Cardiac muscle cell (in vitro differentiated cells and primary cell): ENCODE data around the gene AUTS2. TPM values are rescaled to one million over a fixed set of nuclear protein-coding genes. Genes with fewer than 3 reads are reported as not detected.
A peak's percentile ranks its signal among the peaks of the same experiment; 100 is the strongest.
"Not testable (repeated sequence)": the region's sequence is repeated elsewhere in the genome, so short reads cannot be mapped to it uniquely, and the experiment has no call there.

Source experiments
- DNase-seq, 2 donors: peaks; one replicate each; pipeline versions ENCODE4 v3.0.0 to v3.0.0-alpha.2; 2010 to 2017; ENCODE audit warnings: low read depth in 1 of 2, low spot score in 1 of 2
- H3K27ac ChIP-seq: fragments of 200-600 bp; sonication (generic); 2 replicates; pipeline ENCODE4 v1.5.1; 2016
- H3K27me3 ChIP-seq: fragments of 200-600 bp; sonication (generic); 2 replicates; pipeline ENCODE4 v1.6.0; 2016; ENCODE audit warnings: control low read depth
- H3K36me3 ChIP-seq: fragments of 200-600 bp; sonication (generic); 2 replicates; pipeline ENCODE4 v1.5.1; 2016; ENCODE audit warnings: control low read depth
- H3K4me1 ChIP-seq: fragments of 200-600 bp; sonication (generic); 2 replicates; pipeline ENCODE4 v1.8.1; 2017; ENCODE audit warnings: low read depth, mild to moderate bottlenecking, mixed run types
- H3K4me3 ChIP-seq: fragments of 200-600 bp; sonication (generic); 2 replicates; pipeline ENCODE4 v1.5.1; 2016; ENCODE audit warnings: mild to moderate bottlenecking
- H3K9me3 ChIP-seq: fragments of 200-600 bp; sonication (generic); 2 replicates; pipeline ENCODE4 v1.5.1; 2017; ENCODE audit warnings: low read depth, mild to moderate bottlenecking, control low read depth
- CTCF ChIP-seq: IDR thresholded peaks from 2 replicates; pipeline ENCODE4 v1.5.1; 2012; ENCODE audit warnings: low read depth, mild to moderate bottlenecking, low read length
- polyA plus RNA-seq: library from polyadenylated mRNA; unstranded; fragments of >200 nt; fragmentation: Nextera tagmentation; extraction: Ambion mirVana; gene quantifications from 2 replicates; pipeline ENCODE4 v1.2.1, GENCODE V29; 2016
- total RNA-seq: library from RNA; depleted of rRNA; stranded (reverse); fragments of >200 nt; gene quantifications from 2 replicates; pipeline ENCODE4 v1.2.3, GENCODE V29; 2016

Gene AUTS2
- total and polyA plus RNA-seq, 2 experiments from 2014 or later, result 41.0 to 45.5 TPM

- Histone ChIP-seq H3K27me3 (no peaks in the 10 kb centered on the region), H3K27ac (no peak overlapping the region), H3K4me1 (no peaks in the 10 kb centered on the region), H3K36me3 (no peaks in the 10 kb centered on the region), H3K9me3 (no peaks in the 10 kb centered on the region), H3K4me3 (no peak overlapping the region)
- no peak for DNase-seq
- no peak for TF ChIP-seq CTCF
These were observed 1210.6 kb downstream of the AUTS2 start for GRCh38 chr7:70808876-70809275.

- no peak for DNase-seq
- H3K36me3 ChIP-seq, result no peaks in the 10 kb centered on the region
- no peaks in the 10 kb centered on the region for H3K9me3 ChIP-seq
- H3K27me3 ChIP-seq, result no peaks in the 10 kb centered on the region
- peaks cover 4% of the 10 kb centered on the region for H3K4me1 ChIP-seq
- H3K27ac ChIP-seq, result no peak overlapping the region
- H3K4me3 ChIP-seq, result no peak overlapping the region
- TF ChIP-seq CTCF, result no peak
These were observed 1212.4 kb downstream of the AUTS2 start for GRCh38 chr7:70810558-70811139.

GRCh38 chr7:70812511-70812910, 1214.2 kb downstream of the AUTS2 start:
- TF ChIP-seq CTCF, result no peak
- Histone ChIP-seq H3K4me3 (no peak overlapping the region), H3K27me3 (no peaks in the 10 kb centered on the region), H3K4me1 (peaks cover 4% of the 10 kb centered on the region), H3K9me3 (no peaks in the 10 kb centered on the region), H3K27ac (no peak overlapping the region), H3K36me3 (no peaks in the 10 kb centered on the region)
- no peak for DNase-seq

GRCh38 chr7:70822490-70822889, 1224.2 kb downstream of the AUTS2 start:
- not testable (repeated sequence) for H3K4me1 ChIP-seq, DNase-seq, H3K9me3 ChIP-seq, H3K27ac ChIP-seq, H3K4me3 ChIP-seq, H3K27me3 ChIP-seq, H3K36me3 ChIP-seq

GRCh38 chr7:70829221-70830059, 1231.2 kb downstream of the AUTS2 start:
- no peak overlapping the region for H3K27ac ChIP-seq
- H3K36me3 ChIP-seq, result no peaks in the 10 kb centered on the region
- H3K4me1 ChIP-seq, result no peaks in the 10 kb centered on the region
- peaks cover 16% of the 10 kb centered on the region for H3K27me3 ChIP-seq
- H3K4me3 ChIP-seq, result no peak overlapping the region
- TF ChIP-seq CTCF, result peak; percentile 92
- H3K9me3 ChIP-seq, result no peaks in the 10 kb centered on the region
- peak; percentile 63 to 68 for DNase-seq

- no peak for TF ChIP-seq CTCF
- peaks cover 16% of the 10 kb centered on the region for H3K27me3 ChIP-seq
- H3K4me1 ChIP-seq, result no peaks in the 10 kb centered on the region
- no peaks in the 10 kb centered on the region for H3K36me3 ChIP-seq
- no peak overlapping the region for H3K27ac ChIP-seq
- H3K4me3 ChIP-seq, result no peak overlapping the region
- DNase-seq, result no peak
- H3K9me3 ChIP-seq, result no peaks in the 10 kb centered on the region
These were observed 1231.8 kb downstream of the AUTS2 start for GRCh38 chr7:70830060-70830395.
